ENCODE results near the gene SLBP.

The SLBP gene

DNA sequence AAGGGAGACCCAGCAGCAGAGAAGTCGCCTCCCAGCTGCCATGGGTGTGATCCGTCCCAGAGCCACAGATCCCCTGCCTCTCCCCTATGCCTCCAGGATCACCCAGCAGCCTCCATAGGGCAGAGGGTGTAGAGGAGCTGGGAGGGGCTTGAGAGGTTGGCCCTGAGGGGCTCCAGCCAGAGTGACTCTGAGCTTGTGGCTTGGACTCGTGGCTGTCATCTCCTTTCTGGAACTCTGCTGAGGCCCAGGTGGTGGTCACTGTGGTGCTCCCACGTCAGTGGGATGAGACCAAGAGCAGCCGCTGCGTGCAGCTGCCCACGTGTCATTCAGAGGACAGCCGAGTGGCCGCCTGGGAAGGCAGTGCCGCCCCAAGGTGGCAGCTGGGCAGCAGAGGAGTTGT is 13.4 kb upstream of the SLBP start:
- DNase-seq: no peak

DNA sequence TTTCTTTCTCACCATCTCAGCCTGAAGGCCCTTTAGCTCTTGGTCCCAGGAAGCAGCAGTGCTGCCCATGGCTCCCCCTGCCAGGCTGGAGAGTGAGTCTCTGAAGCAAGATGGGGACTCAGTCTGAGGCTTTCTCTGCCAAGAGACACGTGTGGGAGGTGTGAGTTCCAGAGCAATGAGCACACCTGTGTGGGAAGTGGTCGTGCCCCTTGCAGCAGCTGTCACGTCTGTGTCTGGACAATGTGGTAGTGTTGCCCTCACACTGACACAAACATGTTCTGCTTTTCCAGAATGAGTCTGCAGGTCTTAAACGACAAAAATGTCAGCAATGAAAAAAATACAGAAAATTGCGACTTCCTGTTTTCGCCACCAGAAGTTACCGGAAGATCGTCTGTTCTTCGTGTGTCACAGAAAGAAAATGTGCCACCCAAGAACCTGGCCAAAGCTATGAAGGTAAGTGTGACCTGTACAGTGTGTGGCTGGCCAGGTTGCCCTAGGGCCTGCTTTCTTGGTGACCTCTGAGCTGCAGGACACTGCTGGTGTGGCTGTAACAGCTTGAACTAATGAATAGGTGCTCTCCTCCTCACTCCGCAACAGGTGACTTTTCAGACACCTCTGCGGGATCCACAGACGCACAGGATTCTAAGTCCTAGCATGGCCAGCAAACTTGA is 11.1 kb upstream of the SLBP start:
- DNase-seq: peak; percentile 81

DNA sequence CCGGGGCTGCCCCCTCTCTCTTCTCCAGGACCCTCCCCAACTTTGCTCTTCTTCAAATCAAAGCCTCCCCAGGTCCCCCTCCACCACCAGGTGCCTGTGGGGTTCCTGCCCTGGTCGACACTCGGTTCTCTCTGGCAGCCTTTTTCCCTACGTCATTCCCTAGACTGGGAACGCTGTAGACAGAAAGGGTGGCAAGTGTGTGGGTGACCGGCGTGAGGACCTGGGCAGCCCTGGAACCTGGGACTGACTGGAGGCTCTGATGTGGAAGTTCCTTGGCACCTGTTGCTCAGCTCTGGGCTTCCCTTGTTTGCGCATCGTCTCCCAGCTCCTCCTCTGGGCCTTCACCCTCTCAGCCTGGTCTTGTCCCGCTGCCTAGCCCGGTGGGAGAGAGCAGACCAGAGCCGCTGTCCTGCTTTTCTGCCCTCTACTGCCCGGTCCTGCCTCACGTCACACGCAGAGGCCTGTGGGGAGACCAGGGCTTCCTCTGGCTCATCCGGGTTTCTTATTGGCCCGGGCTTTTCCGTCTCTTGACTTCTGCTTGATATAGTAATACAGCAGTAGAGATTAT is 10.5 kb upstream of the SLBP start:
- no peak for DNase-seq

DNA sequence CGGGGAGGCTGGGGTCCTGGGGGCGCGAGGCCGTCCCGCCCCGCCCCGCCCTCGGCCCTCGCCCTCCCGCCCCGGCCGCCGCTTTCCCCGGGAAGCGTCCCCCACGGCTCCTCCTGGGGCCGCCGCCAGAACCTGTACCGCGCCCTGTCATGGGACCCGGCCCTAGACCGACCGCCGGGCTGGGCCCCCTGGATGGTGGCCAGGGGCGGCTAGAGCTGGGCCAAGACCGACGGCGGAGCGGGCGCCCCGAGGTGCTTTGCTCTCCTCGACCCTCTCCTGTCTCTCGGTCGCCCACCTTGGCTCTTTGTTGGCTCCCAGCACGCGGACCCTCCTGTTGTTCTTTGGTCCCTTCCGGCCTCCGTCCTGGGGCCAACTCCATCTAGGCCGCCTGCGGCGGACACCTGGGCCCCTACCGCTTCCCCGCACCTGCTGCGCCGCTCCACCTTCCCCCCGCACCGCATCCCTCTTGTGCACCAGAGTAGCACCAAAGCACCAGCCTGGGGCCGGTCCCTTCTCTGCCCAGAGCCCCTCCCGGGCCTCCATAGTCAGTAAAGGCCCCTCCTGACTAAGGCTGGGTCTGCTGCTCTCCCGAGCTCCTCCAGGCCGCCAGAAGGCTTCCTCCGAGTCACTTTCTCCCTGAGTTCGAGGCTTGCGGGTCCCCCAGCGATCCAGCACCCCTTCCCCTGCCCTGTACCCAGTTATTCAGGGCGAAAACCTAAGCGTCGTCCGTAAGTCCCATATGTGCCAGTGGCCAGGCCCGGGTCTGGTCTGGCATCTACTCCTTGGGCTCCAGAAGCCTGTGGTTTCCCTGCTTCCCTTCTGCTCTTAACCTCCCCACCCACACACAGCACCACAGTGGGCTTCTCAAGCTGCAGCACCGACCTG is 9.8 kb upstream of the SLBP start:
- DNase-seq: no peak

DNA sequence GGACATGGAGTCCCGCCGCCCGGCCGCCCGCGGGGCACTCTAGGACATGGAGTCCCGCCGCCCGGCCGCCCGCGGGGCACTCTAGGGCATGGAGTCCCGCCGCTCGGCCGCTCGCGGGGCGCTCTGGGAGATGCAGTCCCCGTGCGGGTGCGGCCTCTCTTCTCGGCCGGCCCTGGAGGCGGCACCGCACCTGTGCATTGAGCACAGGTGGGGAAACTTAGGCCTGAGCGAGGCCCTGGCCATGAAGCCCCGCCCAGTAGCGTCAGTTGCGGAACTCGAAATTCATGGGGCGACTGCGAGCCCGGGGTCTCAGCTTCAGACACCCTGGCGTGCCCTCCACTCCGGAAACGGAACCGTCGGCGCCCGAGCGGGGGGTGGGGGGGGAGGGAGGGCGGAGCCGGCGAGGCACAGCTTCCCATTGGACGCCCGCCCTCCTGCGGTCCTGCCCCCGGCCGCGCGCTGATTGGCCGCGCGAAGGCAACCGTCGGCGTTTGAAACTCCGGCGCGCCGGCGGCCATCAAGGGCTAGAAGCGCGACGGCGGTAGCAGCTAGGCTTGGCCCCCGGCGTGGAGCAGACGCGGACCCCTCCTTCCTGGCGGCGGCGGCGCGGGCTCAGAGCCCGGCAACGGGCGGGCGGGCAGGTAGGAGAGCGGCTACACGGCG is 9.0 kb upstream of the SLBP start, which contains the start of the genes TACC3 and TMEM129:
TSS of gene TACC3 (plus strand) at position 519 of the 663 bp plus-strand sequence. CDS start 1,901 bp downstream, outside the sequence.
TSS of gene TMEM129 (minus strand) at position 321 of the 663 bp plus-strand sequence. CDS start 486 bp downstream, outside the sequence.
- DNase-seq: peak; percentile 95

DNA sequence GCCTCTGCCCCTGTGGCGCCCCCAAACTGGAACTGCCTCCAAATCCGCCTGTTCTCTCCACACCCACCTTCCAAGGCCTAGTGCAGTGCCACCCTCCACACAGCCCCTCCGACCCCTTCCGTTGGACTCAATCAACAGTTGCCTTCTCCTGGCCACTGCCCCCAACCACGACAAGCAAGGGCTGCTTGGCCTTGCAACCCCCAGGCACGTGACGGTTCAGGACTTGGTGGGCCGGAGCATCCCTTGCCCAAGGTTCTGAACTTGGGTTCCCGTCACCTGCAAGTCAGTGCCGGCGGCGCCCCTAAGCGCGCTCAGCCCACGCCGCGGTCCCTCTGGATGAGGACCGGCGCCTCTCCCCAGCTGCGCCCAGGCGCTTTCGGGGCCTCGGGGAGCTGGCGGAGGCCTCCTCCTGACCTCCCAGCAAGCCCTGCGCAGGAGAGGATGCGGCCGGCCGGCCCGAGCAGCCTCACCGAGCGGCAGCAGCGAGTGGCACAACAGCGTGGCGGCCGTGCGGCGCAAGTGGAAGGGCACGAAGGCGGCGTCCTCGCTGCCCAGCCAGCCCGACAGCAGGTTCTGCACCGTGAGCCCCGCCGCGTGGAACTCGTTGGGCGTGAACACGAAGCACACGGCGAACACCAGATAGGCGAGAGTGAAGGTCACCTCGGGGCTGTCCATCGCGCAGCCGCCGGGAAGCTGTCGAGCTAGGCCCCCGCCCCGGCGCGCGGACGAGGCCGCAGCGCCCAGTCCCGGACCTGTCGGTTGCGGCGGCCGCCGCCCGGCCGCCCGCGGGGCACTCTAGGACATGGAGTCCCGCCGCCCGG is 8.3 kb upstream of the SLBP start:
- peak; percentile 47 for DNase-seq

DNA sequence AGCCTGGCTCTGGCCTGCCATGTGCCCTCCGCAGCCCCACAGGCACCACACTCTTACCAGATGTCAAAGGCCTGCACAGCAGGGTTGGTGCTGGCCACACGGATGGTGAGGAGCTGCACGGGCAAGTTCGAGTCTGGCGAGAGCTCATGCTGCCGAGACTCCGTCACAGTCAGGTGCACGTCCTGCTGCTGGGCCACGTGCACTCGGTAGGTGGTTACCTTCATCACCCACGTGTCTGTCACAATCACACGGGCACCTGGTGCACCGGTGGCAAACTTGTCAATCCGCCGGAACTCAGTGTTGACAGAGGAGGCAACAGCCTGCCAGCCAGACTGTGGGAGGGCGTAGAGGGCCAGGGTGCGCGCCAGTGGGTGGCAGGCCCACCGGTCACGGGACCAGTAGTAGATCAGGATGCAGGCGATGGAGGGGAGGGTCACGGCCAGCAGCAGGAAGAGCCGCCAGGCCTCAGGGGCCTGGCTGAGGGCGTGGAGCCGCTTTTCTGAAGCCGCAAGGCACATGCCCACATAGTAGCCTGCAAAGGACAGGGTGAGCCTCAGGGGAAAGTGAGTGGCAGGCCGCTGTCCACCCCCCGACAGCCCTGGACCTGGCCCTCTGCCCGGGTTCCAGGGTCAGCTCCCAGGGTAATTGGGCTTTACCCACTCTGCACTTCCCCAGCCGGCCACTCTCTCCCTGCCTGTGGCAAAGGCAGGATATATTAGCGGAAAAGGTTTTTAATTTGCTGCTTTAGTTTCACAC is 6.2 kb upstream of the SLBP start:
- DNase-seq: no peak

DNA sequence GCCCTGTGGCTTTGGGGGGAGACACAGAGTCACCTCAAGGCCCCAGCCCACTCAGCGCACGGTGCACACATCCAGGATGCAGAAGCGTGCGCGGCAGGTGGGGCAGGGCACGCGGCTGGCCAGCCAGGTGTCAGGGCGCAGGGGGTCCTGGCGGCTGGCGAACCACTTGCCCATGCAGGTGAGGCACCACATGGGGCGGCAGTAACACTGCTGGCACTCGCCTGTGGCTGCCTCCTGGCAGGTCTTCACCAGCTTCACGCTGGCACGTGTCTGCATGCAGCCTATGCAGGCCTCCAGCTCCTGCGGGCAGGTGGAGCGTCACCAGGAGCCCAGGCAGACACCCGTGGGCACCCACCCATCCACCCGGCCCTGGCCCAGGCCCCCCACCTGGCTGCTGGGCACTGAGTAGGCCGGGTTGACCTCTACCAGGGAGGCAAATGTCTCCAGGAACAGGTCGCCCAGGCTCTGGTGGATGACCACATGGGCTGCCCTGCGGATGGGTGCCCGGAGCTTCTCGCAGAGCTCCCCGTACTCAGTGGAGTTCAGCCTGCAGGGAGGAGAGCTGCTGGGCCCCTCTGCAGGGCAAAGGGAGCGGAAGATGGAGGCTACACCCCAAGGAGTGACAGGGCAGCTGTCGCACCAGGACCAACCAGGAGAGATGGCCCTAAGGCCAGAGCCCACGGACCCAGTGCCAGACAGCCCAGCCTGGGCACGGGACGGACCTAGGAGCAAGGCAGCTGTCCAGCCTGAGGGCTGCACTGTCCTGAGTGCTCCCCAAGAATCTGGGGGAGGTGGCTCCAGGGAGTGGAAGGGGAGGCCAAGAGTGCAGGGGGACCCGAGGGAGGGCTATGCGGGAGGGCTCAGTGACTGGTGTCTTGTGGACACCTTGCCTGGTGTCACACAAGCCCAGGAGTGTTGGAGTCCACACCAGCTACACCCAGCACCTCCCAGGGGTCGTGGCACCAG is 5.3 kb upstream of the SLBP start:
- no peak for DNase-seq

DNA sequence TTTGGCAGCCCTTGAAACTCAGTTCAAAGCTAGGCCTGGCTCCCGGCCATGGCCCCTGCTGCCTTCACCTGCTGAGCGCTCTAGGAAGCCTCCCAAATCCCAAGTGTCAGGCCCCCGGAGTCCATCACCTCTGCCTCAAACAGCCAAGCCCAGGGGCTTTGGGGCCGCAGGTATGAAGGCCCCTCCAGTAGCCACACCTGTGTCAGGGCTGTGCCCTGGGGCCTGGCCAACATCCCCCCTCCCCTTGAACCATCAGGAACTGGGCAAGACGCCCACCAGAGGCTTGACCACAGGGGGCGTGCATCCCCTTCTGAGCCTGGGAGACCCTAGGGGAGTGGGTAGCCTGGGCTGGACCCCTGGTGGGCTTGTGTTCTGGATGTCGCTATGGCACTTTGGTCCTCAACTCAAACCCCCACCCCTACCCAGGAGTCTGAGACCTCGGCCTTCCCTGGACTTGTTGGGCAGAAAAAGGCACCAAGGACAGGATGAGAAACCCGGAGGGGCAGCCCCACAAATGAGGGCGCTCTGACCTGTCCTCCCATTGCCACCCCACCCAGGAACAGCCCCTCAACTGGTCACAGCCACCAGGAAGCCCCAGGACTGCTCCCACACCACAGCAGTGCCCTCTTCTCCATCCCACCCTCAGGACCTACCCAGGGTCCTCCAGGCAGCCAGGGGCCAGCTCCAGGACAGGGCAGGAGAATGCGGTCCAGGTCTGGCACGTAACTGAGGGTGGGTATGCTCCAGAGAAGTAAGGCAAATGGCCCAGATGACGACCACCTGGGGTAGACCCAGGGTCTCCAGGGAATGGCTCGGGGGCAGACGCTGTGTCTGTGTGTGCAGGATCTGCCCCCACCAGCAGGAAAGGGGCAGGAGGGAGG is 4.2 kb upstream of the SLBP start:
- no peak for DNase-seq

DNA sequence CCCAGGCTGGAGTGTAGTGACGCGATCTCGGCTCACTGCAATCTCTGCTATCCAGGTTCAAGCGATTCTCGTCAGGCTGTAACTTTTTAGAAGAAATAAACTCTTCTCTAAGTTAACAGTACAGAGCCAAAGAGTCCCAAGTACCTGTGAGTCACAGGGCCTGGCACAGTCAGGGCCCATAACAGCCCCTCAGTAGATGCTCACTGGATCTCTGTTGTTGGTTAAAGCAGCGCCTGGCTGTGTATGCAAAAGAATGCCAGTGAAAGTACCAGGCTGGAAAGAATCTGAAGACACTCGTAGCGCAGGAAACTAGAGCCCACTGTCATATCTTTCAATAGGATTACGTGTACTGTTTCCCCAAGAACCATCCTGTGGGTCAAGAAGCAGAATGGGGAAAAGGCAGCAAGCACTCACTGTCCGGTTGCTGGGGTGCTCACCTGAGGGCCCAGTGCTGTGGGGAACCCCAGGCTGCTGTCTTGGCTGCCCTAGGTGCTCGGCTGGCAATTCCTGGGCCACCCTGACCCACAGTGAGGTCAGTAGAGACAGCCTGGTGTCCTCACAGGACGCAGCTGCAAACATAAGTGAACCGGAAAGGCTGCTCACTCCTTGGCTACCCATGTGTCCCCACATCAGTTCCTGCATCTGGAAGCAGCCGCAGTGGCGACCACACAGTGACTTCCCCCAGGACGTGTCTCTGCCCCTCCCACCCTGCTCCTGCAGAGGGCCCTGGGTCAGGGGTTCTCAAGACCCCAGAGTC is 3.1 kb upstream of the SLBP start:
- DNase-seq: no peak

DNA sequence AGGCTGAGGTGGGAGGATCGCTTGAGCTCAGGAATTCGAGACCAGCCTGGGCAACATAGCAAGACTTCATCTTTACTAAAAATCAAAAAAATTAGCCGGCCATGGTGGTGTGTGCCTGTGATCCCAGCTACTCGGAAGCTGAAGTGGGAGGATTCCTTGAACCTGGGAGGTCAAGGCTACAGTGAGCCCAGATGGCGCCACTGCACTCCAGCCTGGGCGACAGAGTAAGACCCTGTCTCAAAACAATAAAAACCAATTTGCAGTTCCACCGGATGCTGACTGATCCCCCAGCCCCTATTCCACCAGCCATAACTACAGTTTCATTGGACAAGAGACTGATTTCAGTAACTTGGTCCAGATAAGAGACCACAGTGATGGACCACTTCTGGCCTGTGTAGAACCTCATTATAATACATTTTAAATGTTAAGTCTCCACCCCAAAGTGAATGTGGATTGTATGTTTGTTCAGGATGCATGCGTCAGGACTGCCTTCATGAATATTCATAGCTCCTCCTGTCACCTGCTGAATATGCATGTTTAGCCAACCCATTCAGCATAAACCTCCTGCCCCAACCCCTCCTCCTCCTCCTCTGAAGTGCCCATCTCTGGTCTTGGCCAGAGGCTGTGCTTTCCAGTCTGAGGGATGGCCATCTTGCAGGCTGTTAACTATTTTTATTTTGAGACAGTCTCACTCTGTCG is 2.3 kb upstream of the SLBP start:
- DNase-seq: no peak

DNA sequence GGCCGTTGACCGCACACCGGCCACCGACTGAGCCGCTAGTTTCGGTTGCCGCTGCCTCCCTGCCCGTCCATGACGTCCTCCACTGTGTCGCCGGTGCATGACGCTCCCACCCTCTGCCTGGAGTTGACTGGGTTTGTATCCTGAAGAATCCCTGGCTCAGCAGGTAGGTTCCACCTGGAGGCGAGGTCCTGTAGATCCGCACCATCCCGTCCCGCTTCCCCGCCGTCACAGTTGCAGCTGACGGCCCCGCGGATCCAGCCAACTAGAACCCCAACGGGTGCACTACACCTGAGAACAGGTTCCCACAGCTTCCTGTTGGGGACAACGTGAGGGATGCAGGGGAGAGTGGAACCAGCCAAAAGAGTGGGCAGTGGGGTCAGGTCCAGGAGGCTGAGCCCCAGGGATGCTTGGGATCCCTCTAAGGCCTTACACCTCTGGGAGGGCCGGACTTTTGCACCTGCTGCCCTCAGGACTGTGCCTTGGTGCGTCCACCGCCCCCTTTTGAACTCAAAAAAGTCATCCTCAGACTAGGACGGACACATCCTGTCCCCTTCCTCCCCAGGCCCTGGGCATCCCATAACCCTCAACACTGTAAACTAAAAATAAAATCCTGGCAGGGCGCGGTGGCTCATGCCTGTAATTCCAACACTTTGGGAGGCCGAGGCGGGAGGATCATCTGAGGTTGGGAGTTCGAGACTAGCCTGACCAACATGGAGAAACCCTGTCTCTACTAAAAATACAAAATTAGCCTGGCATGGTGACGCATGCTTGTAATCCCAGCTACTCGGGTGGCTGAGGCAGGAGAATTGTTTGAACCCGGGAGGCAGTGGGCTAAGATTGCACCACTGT is 1.1 kb upstream of the SLBP start:
- no peak for DNase-seq

DNA sequence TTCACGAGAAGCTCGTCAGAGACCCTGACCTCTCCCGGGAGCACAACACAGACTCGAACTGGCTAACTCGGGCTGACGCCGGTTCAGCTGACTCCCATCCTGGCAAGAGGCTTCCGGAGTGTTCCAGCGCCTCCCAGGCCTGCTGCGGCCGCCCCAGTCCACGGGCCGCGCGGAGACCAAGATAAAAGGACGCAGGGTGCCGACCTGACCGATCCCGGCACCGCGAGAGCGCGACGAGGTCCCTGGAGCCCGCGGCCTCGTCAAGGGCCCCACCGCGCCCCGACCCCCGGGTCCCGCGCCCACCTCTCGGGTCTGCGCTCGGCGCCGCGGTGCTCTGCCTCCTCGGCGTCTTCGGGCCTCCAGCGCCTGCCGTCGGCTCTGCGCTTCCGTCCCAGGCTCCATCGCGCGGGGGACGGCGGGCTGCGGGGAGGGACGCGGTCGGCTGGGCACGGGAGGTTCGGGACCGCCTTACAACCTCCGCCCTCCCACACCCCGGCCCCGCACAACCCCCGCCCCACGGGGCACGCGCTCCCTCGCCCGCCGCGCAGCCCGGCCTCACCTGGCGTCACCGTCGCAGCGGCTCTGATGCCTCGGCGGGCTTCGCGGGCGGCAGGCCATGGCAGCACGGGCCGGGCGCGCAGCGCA is 426 bp downstream of the SLBP start:
- peak; percentile 46 for DNase-seq

DNA sequence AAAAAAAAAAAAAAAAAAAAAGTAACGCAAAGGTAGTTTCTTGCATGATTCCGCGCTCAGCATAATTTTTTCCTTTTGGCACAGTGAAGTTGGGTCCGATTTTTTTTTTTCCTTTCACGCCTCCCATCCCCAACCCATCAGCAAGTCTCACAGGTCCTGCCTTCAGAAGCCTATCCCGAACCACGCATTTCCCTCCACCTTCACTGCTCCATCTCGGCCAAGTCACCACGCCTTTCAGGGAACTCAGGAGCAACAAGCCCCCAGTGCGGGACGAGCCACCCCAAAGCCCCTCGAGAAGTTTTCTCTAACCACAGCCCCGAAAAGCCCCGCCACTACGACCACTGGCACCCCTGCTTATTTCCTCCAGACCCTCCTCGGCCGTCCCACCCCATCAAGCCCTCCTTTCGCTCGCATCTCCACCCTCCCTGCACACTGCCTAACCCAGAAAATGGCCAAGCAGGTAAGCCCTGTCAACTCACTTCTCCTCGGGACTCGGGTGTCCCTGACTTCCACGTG is 1.0 kb downstream of the SLBP start:
- no peak for DNase-seq

DNA sequence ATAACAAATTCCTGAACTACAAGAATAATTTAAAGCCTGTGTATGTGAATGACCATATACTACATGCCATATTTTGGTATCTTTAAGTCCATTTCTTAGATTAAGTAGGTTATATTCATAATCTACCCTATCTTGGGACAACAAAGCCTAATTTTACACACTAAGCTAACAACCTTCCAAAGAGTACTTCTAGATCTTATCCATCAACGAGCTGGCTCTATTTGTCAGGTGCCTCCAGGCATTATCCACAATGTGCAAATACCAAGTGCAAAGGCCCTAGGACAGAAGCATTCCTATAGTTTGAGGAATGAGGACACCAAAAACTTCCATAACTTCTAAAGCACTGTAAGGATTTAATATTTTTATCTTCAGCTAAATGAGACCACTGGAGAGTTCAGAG is 3.5 kb downstream of the SLBP start:
- DNase-seq: no peak

DNA sequence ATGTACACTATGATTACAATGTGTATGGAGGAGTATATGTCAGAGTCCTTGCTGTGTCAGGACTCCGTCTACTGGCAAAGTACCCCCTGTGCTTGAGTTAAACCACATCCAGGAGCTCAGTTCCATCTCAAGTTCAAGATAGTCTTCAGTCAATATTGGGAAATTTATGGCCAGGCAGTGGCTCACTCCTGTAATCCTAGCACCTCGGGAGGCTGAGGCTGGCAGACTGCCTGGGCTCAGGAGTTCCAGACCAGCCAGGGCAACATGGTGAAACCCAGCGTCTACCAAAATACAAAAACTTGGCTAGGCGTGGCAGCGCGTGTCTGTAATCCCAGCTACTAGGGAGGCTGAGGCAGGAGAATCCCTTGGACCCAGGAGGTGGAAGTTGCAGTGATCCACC is 5.8 kb downstream of the SLBP start:
- no peak for DNase-seq

Data from stimulated activated CD4-positive, alpha-beta T cell treated with anti-CD3 and anti-CD28 coated beads, Interleukin-1b, Interleukin-23, amount 100 ng/mL, for 48 hours (primary cell).